Stimulated activated CD4-positive, alpha-beta T cell treated with anti-CD3 and anti-CD28 coated beads, Interleukin-4, amount 100 ng/mL, for 1 hour (primary cell): ENCODE results near the gene ATG4A.

Experiments
- DNase-seq: peaks from one replicate; pipeline ENCODE4 v3.0.0-alpha.2; 2020

Gene ATG4A

GRCh38 chrX:108091264-108091877 is at the start of gene ATG4A, which contains the start of gene PSMD10:
Gene ATG4A (plus strand): TSS chrX:108091778. CDS start chrX:108091827, 49 bp downstream.
Gene PSMD10 (minus strand): TSS chrX:108091542. CDS start chrX:108091520, 22 bp downstream.
- DNase-seq: peak; percentile 85

- DNase-seq: no peak
These were observed 46.9 kb upstream of the ATG4A start, which contains the start of gene VSIG1 for GRCh38 chrX:108044554-108045256. Gene VSIG1 (plus strand): TSS chrX:108045065. CDS start chrX:108045131, 66 bp downstream.

- DNase-seq: no peak
These were observed 41.9 kb upstream of the ATG4A start for GRCh38 chrX:108049649-108050048.

GRCh38 chrX:108053218-108053617 is 38.4 kb upstream of the ATG4A start:
- no peak for DNase-seq

- DNase-seq: no peak
These were observed 36.0 kb upstream of the ATG4A start for GRCh38 chrX:108055546-108055945.

- no peak for DNase-seq
These were observed 31.8 kb upstream of the ATG4A start for GRCh38 chrX:108059801-108060200.

- no peak for DNase-seq
These were observed 27.6 kb upstream of the ATG4A start for GRCh38 chrX:108064001-108064400.

GRCh38 chrX:108064613-108065012 is 27.0 kb upstream of the ATG4A start:
- DNase-seq: no peak

- DNase-seq: no peak
These were observed 23.5 kb upstream of the ATG4A start for GRCh38 chrX:108068121-108068520.

GRCh38 chrX:108070891-108071290 is 20.7 kb upstream of the ATG4A start:
- no peak for DNase-seq

GRCh38 chrX:108071578-108071977 is 20.0 kb upstream of the ATG4A start:
- DNase-seq: no peak

- no peak for DNase-seq
These were observed 18.8 kb upstream of the ATG4A start for GRCh38 chrX:108072746-108073145.

GRCh38 chrX:108081110-108081509 is 10.5 kb upstream of the ATG4A start:
- DNase-seq: no peak

GRCh38 chrX:108087792-108088191 is 3.8 kb upstream of the ATG4A start:
- DNase-seq: no peak

- DNase-seq: no peak
These were observed 3.1 kb upstream of the ATG4A start for GRCh38 chrX:108088511-108088910.

GRCh38 chrX:108090491-108091263 is 901 bp upstream of the ATG4A start:
- no peak for DNase-seq

- DNase-seq: no peak
These were observed 307 bp downstream of the ATG4A start for GRCh38 chrX:108091878-108092291.

GRCh38 chrX:108097380-108097779 is 5.8 kb downstream of the ATG4A start:
- no peak for DNase-seq

- DNase-seq: no peak
These were observed 13.9 kb downstream of the ATG4A start for GRCh38 chrX:108105473-108105872.

- no peak for DNase-seq
These were observed 23.0 kb downstream of the ATG4A start for GRCh38 chrX:108114541-108114940.

GRCh38 chrX:108117988-108118387 is 26.4 kb downstream of the ATG4A start:
- DNase-seq: no peak

- no peak for DNase-seq
These were observed 29.7 kb downstream of the ATG4A start for GRCh38 chrX:108121291-108121690.

- no peak for DNase-seq
These were observed 31.2 kb downstream of the ATG4A start for GRCh38 chrX:108122748-108123147.
